ENCODE results near the gene TMEM37. TPM values are rescaled to one million over a fixed set of nuclear protein-coding genes. Genes with fewer than 3 reads are reported as not detected.

Gene TMEM37
- total and polyA plus RNA-seq, 2 of the 13 experiments (the other 11 are each of a cell fraction or from before 2014, with no cell fraction given), result 37.7 to 115 TPM

DNA sequence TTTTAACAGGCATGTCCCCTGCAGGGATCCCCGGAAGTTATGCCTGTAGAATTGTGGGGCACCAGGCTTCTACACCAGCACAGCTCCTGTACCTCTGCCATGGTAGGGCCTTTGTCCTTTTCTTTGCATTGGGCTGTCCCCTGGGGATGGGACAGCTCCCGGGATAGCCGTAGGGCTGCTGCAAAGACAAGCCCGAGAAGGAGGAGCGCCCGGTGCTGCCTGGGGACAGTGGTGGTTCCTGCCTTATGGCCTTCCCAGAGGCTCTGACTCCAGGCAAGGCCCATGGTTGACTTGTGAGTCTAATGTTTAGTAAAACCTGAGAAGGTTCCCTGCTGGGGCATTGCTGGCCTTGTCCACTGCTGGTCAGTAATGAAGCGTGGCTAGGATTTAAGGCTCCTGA lies 30.9 kb downstream of the TMEM37 start (continued):
- TF ChIP-seq KLF15 (CRISPR knock-in tag; IDR thresholded peaks at IDR 0.05; ENCODE audit: borderline replicate concordance), result no peak
- TF ChIP-seq ELF4 (CRISPR knock-in tag; IDR thresholded peaks at IDR 0.05; ENCODE audit: borderline replicate concordance), result no peak
- no peak for TF ChIP-seq MEF2D (CRISPR knock-in tag; IDR thresholded peaks at IDR 0.05)

DNA sequence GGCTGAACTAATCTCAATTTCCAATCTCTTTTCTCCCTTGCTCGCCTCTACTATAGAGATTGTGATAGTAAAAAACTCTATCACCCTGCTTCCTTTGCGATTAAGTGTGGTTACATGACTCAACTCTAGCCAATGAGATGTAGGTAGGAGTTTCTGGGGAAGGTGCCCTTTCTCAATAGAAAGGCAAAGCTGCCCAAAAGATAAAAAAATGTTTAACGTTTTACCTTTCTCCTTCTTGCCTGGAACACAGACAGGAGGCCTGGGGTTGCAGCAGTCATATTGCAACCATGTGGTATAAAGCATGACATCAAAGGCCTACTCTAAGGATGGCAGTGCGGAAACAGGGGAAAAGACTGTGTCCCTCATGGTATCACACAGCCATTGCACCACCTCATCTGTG lies 31.5 kb downstream of the TMEM37 start:
- H3K79me2 ChIP-seq (ENCODE audit: insufficient read depth, low read length), result no peaks in the 10 kb centered on the region
- BruUV-seq (replicated peaks), result no TSS peak
- FAIRE-seq (no peak), DNase-seq (ENCODE audit: low spot score) (no peak), ATAC-seq (no peak)
- no peaks in the 10 kb centered on the region for H3K36me3 ChIP-seq (replicated peaks in 1 of 2; ENCODE audit: control insufficient read depth in 1 of 2, insufficient read depth in 2 of 2, low read length in 2 of 2)
- H4K20me1 ChIP-seq (ENCODE audit: insufficient read depth, low read length), result no peaks in the 10 kb centered on the region
- CTCF ChIA-PET (ENCODE audit: low intra/inter-chr PET ratio, low total read pairs), result no interaction called here
- H3K4me1 ChIP-seq (ENCODE audit: insufficient read depth, low read length), result peaks cover 9% of the 10 kb centered on the region; the same call in 1 of the 2 replicates
- H3K4me2 ChIP-seq (ENCODE audit: low read depth, low read length), result no peak overlapping the region
- no peak overlapping the region for H2AFZ ChIP-seq (ENCODE audit: low read length)
- in situ Hi-C loops (cut with HindIII; ENCODE audit: extremely low pct_ligation_motif_present, low pct_unique_long_range_greater_than_20kb) (no loop called here), intact Hi-C loops (cut with micrococcal nuclease; ENCODE audit: unreplicated experiment) (no loop called here)
- no peak overlapping the region for H3K4me3 ChIP-seq (replicated peaks in 1 of 3; ENCODE audit: insufficient read depth in 1 of 3, low read depth in 2 of 3, low read length in 3 of 3)
- no peaks in the 10 kb centered on the region for H3K9me3 ChIP-seq (ENCODE audit: low read length)
- H3K9ac ChIP-seq (ENCODE audit: insufficient read depth, low read depth, low read length), result no peak overlapping the region
- POLR2A ChIA-PET, result no interaction called here
- TF ChIP-seq TCF7L2 (IDR thresholded peaks at IDR 0.05; ENCODE audit: low read depth, low read length), result no peak
- no peak for TF ChIP-seq ZNF556 (CRISPR knock-in tag; IDR thresholded peaks at IDR 0.05; ENCODE audit: borderline replicate concordance)
- TF ChIP-seq ZFP36 (IDR thresholded peaks at IDR 0.05; ENCODE audit: borderline replicate concordance, low read depth, low read length, partially characterized antibody), result no peak
- TF ChIP-seq ATF1 (CRISPR knock-in tag; IDR thresholded peaks at IDR 0.05), result no peak
- TF ChIP-seq, protein P1, sequence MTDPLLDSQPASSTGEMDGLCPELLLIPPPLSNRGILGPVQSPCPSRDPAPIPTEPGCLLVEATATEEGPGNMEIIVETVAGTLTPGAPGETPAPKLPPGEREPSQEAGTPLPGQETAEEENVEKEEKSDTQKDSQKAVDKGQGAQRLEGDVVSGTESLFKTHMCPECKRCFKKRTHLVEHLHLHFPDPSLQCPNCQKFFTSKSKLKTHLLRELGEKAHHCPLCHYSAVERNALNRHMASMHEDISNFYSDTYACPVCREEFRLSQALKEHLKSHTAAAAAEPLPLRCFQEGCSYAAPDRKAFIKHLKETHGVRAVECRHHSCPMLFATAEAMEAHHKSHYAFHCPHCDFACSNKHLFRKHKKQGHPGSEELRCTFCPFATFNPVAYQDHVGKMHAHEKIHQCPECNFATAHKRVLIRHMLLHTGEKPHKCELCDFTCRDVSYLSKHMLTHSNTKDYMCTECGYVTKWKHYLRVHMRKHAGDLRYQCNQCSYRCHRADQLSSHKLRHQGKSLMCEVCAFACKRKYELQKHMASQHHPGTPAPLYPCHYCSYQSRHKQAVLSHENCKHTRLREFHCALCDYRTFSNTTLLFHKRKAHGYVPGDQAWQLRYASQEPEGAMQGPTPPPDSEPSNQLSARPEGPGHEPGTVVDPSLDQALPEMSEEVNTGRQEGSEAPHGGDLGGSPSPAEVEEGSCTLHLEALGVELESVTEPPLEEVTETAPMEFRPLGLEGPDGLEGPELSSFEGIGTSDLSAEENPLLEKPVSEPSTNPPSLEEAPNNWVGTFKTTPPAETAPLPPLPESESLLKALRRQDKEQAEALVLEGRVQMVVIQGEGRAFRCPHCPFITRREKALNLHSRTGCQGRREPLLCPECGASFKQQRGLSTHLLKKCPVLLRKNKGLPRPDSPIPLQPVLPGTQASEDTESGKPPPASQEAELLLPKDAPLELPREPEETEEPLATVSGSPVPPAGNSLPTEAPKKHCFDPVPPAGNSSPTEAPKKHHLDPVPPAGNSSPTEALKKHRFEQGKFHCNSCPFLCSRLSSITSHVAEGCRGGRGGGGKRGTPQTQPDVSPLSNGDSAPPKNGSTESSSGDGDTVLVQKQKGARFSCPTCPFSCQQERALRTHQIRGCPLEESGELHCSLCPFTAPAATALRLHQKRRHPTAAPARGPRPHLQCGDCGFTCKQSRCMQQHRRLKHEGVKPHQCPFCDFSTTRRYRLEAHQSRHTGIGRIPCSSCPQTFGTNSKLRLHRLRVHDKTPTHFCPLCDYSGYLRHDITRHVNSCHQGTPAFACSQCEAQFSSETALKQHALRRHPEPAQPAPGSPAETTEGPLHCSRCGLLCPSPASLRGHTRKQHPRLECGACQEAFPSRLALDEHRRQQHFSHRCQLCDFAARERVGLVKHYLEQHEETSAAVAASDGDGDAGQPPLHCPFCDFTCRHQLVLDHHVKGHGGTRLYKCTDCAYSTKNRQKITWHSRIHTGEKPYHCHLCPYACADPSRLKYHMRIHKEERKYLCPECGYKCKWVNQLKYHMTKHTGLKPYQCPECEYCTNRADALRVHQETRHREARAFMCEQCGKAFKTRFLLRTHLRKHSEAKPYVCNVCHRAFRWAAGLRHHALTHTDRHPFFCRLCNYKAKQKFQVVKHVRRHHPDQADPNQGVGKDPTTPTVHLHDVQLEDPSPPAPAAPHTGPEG (CRISPR knock-in tag; IDR thresholded peaks at IDR 0.05), result no peak
- TF ChIP-seq CHCHD3 (CRISPR knock-in tag; IDR thresholded peaks at IDR 0.05), result no peak
- TF ChIP-seq TBP (CRISPR knock-in tag; IDR thresholded peaks at IDR 0.05), result no peak
- H3K27me3 ChIP-seq (ENCODE audit: control insufficient read depth in 1 of 2, insufficient read depth in 2 of 2, low read length in 2 of 2), result peaks cover 1 to 38% of the 10 kb centered on the region in 2 experiments; a peak in 4 of 5 replicates
- 27% methylated on average over 4 of the region's 4 CpGs for WGBS (ENCODE audit: low lambda C conversion rate)
- no peak overlapping the region for H3K27ac ChIP-seq (ENCODE audit: extremely low read length, insufficient read depth, low read length)

Measured in HepG2 (cell line).